ENCODE measurements around the gene LMF1. TPM values are rescaled to one million over a fixed set of nuclear protein-coding genes. Genes with fewer than 3 reads are reported as not detected.
A peak's percentile ranks its signal among the peaks of the same experiment; 100 is the strongest.
"Not testable (repeated sequence)": the region's sequence is repeated elsewhere in the genome, so short reads cannot be mapped to it uniquely, and the experiment has no call there.

Gene LMF1
- total RNA-seq, 1 donor = 17.4 TPM

DNA sequence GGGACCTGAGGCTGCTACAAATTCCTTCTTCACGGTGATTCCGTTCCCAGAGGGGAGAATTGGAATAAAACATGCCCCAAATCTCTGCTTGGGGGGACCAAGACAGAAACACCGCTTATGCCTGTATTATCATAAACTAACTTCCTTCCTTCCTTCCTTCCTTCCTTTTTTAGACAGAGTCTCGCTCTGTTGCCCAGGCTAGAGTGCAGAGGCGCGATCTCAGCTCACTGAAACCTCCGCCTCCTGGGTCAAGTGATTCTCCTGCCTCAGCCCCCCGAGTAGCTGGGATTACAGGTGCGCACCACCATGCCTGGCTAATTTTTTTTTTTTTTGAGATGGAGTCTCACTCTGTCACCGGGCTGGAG, 150.8 kb downstream of the LMF1 start:
- not testable (repeated sequence) for H3K4me3 ChIP-seq (ENCODE audit: low read length); H3K9me3 ChIP-seq (ENCODE audit: low read depth, low read length); H3K4me1 ChIP-seq (ENCODE audit: insufficient read depth, low read length)
- H3K27me3 ChIP-seq (ENCODE audit: insufficient read depth, low read length) = peaks cover 19% of the 10 kb centered on the region

DNA sequence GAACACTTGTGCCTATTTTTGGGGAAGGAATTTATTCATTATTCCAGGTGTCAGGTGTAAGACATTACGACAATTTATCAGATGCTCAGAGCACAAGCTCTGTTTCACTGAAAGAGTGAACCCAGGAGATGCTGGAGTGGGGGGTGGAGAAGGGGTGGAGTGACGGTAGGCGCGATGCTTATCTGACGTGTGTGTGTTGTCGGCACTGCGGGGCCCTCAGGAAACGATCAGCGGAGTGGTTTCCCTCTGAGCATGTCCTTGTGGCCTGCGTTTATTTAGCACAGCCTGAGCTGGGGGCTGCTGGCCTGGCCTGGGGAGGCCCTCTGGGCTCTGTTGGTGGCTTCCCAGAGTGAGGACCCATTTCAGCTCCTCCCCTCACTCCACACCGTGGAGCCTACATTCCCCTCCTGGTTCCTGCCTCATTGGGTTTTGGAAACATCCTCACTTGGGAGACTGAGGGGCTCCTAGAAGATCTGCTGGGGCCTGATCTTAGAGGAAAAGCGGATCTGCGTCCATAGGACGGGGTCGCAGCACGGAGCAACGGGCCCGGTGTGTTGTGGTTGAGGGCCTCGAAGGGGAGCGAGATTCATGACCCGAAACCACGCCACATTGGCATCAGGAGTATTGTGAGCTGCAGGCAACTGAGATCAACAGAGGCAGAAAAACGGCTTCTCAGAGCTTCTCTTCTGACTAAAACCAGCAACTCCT, 151.3 kb downstream of the LMF1 start:
- Histone ChIP-seq H3K4me1 (ENCODE audit: insufficient read depth, low read length) (peaks cover 5% of the 10 kb centered on the region), H3K4me3 (ENCODE audit: low read length) (no peak overlapping the region), H3K9me3 (ENCODE audit: low read depth, low read length) (no peaks in the 10 kb centered on the region), H3K27me3 (ENCODE audit: insufficient read depth, low read length) (peaks cover 19% of the 10 kb centered on the region)

DNA sequence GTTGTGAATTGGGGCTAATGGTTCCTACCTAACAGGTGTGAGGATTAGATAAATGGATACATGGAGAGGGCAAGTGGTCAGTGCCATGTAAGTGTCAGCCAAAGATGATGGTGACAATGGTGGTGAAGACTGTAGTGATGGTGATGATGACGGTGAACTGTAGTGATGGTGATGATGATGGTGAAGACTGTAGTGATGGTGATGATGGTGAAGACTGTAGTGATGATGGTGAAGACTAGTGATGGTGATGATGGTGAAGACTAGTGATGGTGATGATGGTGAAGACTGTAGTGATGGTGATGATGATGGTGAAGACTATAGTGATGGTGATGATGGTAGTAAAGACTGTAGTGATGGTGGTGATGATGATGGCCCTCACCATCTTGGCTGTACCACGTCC, 152.2 kb downstream of the LMF1 start:
- no peak overlapping the region for H3K4me3 ChIP-seq (ENCODE audit: low read length)

DNA sequence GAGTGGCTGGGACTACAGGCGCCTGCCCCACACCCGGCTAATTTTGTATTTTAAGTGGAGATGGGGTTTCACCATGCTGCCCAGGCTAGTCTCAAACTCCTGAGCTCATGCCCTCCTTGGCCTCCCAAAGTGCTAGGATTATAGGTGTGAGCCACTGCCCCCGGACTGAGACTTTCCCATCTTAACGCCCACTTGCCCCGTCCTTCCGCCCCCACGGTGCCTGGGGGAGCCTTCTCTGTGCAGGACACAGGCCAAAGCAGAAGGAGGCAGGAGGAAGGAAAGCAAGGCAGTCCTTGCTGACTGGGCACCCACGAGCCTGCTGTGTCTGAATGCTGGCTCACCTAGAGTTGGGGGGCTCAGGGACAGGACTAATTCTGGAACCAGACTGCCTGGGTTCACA, 152.7 kb downstream of the LMF1 start:
- peaks cover 31% of the 10 kb centered on the region for H3K27me3 ChIP-seq (ENCODE audit: insufficient read depth, low read length)
- H3K4me1 ChIP-seq (ENCODE audit: insufficient read depth, low read length) = peaks cover 5% of the 10 kb centered on the region
- H3K9me3 ChIP-seq (ENCODE audit: low read depth, low read length) = no peaks in the 10 kb centered on the region
- H3K4me3 ChIP-seq (ENCODE audit: low read length) = no peak overlapping the region

More for the DNA sequence above, 152.2 kb downstream of the LMF1 start:
- Histone ChIP-seq H3K9me3 (ENCODE audit: low read depth, low read length) (no peaks in the 10 kb centered on the region), H3K27me3 (ENCODE audit: insufficient read depth, low read length) (peaks cover 27% of the 10 kb centered on the region), H3K4me1 (ENCODE audit: insufficient read depth, low read length) (peaks cover 5% of the 10 kb centered on the region)

DNA sequence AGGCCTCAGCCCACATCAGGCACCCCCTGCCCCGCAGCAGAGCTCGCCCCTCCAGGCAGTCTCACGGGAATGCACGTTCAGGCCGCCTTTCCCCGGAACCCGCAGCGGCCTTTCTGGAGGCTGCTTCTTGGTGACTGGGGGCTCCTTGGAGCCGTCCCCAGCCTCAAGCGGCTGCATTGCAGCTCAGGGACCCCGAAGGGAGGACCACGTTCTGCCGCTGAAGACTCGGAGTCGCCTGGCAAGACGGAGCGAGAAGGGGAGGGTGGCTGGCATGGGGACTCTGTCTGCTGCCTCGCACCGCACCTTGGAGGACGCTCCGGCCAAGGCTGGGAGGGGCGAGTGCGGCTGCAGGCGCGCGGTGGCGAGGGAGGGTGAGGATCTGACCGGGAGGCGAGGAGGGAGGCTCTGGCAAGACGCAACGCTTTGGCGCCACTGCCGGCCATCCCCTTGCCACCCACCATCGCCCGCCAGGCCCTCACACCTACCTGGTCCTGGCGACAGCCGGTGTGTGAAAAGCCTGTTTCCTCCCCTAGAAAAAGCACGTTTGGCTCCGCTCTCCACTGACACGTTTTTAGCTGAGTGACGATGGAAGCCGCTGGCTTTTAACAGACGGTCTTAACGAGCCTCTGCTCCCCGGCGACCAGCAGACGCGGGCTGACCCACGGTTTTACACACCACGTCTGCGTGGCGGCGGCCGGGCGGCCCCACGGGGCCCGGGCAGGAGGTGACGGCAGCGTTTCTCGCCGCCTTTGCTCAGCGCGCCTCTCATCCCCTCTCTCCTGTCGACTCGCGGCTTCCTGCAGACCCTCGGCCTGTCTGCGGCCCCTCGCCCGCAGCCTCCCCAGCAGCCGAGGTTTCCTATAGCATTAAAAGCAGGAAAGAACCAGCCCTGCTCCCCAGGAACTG, 153.5 kb downstream of the LMF1 start:
- peaks cover 35% of the 10 kb centered on the region for H3K27me3 ChIP-seq (ENCODE audit: insufficient read depth, low read length)
- peaks cover 5% of the 10 kb centered on the region for H3K4me1 ChIP-seq (ENCODE audit: insufficient read depth, low read length)
- H3K4me3 ChIP-seq (ENCODE audit: low read length) = no peak overlapping the region
- no peaks in the 10 kb centered on the region for H3K9me3 ChIP-seq (ENCODE audit: low read depth, low read length)

DNA sequence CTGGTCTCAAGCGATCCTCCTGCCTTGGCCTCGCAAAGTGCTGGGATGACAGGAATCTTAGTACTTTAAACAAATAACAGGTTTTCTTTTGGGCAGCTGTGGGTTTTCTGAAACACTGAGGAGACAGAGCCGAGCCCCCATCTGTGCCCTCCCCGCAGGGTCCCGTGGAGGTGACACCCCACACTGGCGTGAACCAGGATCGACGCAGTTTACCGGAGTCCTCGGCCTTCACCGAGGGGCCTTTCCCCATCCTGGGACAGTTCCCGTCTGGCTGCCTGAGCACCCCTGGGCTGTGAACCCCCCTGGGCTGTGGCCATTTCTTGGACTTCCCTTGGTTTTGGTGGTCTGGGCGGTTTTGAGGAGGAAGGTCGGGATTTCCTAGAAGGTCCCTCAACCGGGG, 154.9 kb downstream of the LMF1 start:
- Histone ChIP-seq H3K9me3 (ENCODE audit: low read depth, low read length) (no peaks in the 10 kb centered on the region), H3K4me3 (ENCODE audit: low read length) (no peak overlapping the region), H3K27me3 (ENCODE audit: insufficient read depth, low read length) (peaks cover 35% of the 10 kb centered on the region), H3K4me1 (ENCODE audit: insufficient read depth, low read length) (peaks cover 5% of the 10 kb centered on the region)

DNA sequence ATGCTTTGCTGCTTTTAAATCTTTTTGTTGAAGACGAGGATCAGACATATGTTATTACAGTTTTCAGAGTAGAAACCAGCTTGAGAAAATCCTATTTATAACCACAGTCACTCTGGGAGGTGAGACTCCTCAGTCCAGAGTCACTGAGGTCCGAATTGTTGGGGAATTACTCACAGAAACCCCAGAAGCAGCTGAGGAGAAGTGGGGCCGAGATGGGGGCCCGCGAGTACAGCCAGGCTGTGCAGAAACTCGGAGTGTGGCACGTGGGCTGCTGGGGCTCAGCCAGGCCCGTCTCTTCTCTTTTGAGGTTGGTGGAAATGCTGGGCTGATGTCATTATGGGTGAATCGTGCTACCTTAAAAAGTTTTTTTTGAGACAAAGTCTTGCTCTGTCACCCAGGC, 155.8 kb downstream of the LMF1 start:
- Histone ChIP-seq H3K9me3 (ENCODE audit: low read depth, low read length) (no peaks in the 10 kb centered on the region), H3K27me3 (ENCODE audit: insufficient read depth, low read length) (peaks cover 35% of the 10 kb centered on the region), H3K4me3 (ENCODE audit: low read length) (no peak overlapping the region), H3K4me1 (ENCODE audit: insufficient read depth, low read length) (peaks cover 5% of the 10 kb centered on the region)

DNA sequence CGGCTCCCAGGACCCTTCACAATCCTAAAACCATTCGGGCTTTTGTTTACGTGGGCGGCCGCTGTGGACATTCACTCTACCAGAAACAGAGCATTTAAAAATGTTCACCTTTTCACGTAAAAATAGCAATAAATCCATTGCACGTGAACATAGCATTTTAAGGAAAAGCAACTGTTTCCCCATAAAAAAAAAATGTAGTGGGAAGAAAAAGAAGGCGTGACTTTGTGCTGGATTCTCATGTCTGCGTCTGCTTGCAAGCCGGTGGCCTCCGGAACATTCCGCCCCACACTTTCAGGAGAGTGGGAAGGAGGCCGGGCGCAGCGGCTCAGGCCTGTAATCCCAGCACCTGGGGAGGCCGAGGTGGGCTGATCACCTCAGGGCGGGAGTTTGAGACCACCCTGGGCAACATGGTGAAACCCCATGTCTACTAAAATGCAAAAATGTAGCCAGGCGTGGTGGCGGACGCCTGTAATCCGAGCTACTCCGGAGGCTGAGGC, 156.8 kb downstream of the LMF1 start:
- H3K27me3 ChIP-seq (ENCODE audit: insufficient read depth, low read length) = peaks cover 26% of the 10 kb centered on the region
- no peak overlapping the region for H3K4me3 ChIP-seq (ENCODE audit: low read length)
- no peaks in the 10 kb centered on the region for H3K9me3 ChIP-seq (ENCODE audit: low read depth, low read length)
- H3K4me1 ChIP-seq (ENCODE audit: insufficient read depth, low read length) = no peaks in the 10 kb centered on the region

DNA sequence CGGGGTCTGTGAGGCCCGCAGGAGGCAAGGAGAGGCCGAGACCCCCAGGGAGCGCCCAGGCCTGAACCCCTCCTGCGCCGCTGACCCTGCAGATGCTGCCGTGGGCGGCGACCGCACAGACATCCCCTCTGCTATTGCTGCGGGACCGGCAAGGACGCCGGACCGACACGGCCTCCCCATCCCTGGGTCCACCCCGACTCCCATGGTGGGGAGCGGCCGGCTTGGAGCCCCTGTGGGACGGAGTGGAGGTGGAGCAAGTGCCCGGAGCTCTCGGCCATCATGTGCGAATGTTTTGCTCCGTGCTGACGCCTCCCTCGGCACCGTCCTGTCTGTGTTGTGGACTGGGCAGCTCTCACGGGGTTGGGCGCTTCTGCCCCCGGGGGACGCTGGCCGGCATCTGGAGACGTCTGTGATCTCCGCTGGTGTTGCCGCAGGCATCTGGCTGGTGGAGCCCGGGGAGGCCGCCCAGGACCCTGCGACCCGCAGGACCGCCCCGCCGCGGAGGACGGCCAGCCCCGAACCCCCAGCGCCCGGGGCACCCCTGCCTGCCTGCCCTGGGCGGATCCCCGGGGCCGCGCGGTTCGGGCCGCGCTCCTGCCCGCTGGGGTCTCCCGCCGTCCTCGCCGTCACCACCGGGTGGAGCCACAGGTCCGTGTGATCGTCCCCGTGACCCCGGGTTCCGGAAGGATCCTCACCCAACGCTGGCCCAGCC, 157.4 kb downstream of the LMF1 start:
- Histone ChIP-seq H3K9me3 (ENCODE audit: low read depth, low read length) (no peaks in the 10 kb centered on the region), H3K4me3 (ENCODE audit: low read length) (no peak overlapping the region), H3K27me3 (ENCODE audit: insufficient read depth, low read length) (peaks cover 20% of the 10 kb centered on the region), H3K4me1 (ENCODE audit: insufficient read depth, low read length) (peaks cover 4% of the 10 kb centered on the region)

DNA sequence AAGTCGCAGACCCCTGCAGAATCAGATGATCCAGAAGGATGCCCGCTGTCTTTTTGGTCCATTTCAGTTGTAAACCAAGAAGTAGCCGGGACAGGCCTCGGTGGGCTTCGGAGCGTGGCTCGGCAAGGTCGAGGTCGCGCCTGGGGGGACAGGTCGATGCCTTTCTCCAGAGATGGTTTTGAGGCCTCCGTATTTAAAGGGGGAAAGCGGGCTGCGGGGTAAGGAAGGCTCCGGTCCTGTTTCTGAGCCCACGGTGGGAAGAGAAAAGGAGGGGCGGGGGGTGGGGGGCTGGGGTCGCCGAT, 162.7 kb downstream of the LMF1 start:
- Histone ChIP-seq H3K4me3 (ENCODE audit: low read length) (peak overlapping the region; percentile 67), H3K27me3 (ENCODE audit: insufficient read depth, low read length) (peaks cover 3% of the 10 kb centered on the region), H3K9me3 (ENCODE audit: low read depth, low read length) (no peaks in the 10 kb centered on the region), H3K4me1 (ENCODE audit: insufficient read depth, low read length) (peaks cover 14% of the 10 kb centered on the region)

DNA sequence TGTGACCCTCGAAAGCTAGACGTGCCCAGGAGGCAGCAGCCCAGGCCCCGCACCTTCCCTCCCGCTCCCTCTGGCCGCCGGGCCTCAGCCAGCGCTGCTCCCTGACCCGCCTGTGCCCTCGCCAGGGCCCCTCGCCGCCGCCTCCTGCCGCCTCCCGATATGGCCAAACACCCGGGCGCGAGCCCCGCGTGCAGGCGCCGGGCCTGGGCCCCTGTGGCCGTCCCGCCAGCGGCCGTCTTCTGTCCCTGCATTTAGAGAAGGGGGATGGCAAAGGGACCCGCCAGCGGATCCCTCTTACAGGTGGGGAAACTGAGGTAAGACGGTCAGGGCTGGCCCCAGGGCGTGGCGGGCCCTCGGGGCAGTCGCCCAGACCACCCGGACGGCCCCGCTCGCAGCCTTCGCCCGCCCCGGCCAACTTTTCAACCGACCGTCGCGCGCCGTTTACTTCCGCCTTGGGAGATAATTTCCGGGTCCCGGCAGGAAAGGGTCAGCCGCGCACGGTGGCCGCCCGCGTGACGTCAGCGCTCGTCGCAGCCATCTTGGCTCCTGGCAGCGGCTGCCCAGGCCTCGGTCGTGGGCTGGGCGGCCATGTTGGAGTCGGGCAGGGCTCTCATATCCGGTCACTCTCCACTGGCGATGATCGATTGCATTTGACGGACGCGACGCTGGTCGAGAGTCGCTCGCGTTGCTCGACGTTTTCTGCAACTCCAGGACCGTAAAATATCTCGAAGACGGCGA, 163.3 kb downstream of the LMF1 start:
- H3K9me3 ChIP-seq (ENCODE audit: low read depth, low read length) = no peaks in the 10 kb centered on the region
- H3K4me3 ChIP-seq (ENCODE audit: low read length) = peak overlapping the region; percentile 67
- peaks cover 14% of the 10 kb centered on the region for H3K4me1 ChIP-seq (ENCODE audit: insufficient read depth, low read length)
- no peaks in the 10 kb centered on the region for H3K27me3 ChIP-seq (ENCODE audit: insufficient read depth, low read length)

DNA sequence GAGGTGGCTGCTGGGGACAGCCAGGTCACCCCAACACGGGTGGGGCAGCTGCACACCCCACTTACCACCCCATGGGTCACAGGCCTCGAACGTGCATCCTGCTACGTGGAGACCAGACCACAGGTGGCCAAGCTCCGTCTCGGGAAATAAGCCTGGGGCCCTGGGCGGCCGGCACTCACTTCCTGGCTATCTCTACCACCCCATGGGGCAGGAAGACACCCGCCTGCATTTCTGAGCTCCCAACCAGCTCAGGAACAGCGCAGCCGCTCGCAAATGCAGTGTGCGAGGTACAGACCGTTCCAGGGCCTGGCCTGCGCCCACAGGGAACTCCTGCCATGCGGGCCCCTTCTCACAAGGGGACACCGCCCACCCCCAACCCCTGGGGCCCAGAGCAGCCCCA, 165.3 kb downstream of the LMF1 start:
- H3K4me1 ChIP-seq (ENCODE audit: insufficient read depth, low read length) = peaks cover 14% of the 10 kb centered on the region
- H3K4me3 ChIP-seq (ENCODE audit: low read length) = no peak overlapping the region
- peaks cover 2% of the 10 kb centered on the region for H3K27me3 ChIP-seq (ENCODE audit: insufficient read depth, low read length)
- no peaks in the 10 kb centered on the region for H3K9me3 ChIP-seq (ENCODE audit: low read depth, low read length)

DNA sequence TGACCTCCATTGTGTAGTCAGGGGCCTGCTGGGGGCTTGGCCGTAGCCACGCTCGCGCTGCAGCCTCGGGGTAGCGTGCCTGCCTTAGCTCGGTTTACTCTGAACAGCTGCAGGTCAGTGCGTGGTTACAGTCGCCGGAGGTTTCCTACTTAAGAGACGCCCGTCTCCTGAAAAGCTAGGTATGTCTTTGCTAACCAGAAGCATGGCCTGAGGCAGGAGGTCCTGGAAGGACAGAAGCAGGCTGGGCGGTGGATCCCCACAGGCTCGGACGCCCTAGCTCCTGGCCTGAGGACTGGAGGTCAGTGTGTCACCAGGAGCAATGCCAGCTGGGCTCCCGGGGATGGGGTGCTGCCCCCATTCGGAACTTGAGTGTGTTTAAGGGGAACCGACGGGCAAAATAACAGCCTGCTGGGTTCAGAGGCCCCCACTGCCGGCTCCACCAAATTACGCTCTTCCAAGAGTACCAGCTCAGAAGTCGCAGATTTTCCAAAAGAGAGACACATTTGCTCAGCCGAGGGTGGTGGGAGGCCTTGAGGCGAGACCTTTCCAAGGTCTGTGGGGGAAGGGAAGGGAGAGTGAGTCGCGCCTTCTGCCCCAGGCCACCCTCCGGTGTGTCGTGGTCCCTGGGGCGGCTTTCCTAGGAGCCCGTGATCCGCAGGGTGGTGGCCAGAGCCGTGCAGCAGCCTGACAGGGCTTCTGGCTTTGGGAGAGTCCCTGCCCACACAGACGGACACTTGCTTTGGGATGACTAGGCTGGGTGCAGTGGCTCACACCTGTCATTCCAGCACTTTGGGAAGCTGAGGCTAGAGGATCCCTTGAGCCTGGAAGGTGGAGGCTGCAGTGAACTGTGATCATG, 166.4 kb downstream of the LMF1 start:
- Histone ChIP-seq H3K27me3 (ENCODE audit: insufficient read depth, low read length) (peaks cover 2% of the 10 kb centered on the region), H3K4me1 (ENCODE audit: insufficient read depth, low read length) (peaks cover 14% of the 10 kb centered on the region), H3K9me3 (ENCODE audit: low read depth, low read length) (no peaks in the 10 kb centered on the region), H3K4me3 (ENCODE audit: low read length) (no peak overlapping the region)

DNA sequence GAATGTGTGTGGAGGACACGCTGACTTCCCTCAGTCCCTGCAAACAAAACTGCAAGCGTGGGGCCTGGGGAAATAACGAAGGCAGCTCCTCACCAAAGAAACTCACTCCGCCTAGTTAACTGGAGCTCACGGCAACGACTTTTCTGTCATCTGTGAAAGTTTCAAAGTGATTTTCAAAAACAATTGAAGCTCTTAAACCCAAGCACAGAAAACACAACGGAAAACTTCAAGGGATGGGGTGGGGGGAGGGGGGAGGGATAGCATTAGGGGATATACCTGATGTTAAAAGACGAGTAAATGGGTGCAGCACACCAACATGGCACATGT, 167.1 kb downstream of the LMF1 start:
- H3K9me3 ChIP-seq (ENCODE audit: low read depth, low read length) = no peaks in the 10 kb centered on the region
- no peak overlapping the region for H3K4me3 ChIP-seq (ENCODE audit: low read length)
- H3K4me1 ChIP-seq (ENCODE audit: insufficient read depth, low read length) = peaks cover 13% of the 10 kb centered on the region
- peaks cover 2% of the 10 kb centered on the region for H3K27me3 ChIP-seq (ENCODE audit: insufficient read depth, low read length)

All from mononuclear cell (primary cell).